ENCODE results near the gene RASA1.

DNA sequence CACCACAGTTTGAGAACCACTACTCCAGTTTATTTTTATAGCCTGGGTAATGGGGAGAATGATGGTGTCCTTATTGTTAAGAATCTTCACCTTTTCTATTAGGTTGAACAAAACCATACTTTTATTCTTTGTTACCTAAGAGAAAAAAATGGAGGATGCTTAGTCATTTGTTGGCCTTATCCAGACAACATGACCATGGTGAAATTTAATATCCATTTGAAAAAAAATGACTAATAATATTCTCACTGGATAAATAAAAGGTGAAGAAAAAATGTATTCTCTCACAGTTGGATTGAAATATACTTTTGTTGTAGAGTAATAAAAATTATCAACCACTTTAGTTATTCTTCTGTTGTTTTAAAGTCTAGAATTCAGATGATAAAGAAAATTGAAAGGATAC lies 150.8 kb downstream of the RASA1 start:
- TF ChIP-seq, protein P1, sequence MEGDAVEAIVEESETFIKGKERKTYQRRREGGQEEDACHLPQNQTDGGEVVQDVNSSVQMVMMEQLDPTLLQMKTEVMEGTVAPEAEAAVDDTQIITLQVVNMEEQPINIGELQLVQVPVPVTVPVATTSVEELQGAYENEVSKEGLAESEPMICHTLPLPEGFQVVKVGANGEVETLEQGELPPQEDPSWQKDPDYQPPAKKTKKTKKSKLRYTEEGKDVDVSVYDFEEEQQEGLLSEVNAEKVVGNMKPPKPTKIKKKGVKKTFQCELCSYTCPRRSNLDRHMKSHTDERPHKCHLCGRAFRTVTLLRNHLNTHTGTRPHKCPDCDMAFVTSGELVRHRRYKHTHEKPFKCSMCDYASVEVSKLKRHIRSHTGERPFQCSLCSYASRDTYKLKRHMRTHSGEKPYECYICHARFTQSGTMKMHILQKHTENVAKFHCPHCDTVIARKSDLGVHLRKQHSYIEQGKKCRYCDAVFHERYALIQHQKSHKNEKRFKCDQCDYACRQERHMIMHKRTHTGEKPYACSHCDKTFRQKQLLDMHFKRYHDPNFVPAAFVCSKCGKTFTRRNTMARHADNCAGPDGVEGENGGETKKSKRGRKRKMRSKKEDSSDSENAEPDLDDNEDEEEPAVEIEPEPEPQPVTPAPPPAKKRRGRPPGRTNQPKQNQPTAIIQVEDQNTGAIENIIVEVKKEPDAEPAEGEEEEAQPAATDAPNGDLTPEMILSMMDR (IDR thresholded peaks at IDR 0.05 in 8 of 11, conservative IDR thresholded peaks at IDR 0.05 in 3 of 11): no peak
- no peak for TF ChIP-seq POLR2AphosphoS5 (IDR thresholded peaks at IDR 0.05)

All from spleen (tissue), 7 donors.